ENCODE measurements around the gene AXL.
"Not testable (repeated sequence)": the region's sequence is repeated elsewhere in the genome, so short reads cannot be mapped to it uniquely, and the experiment has no call there.

AXL gene

GRCh38 chr19:41206926-41207750, 11.9 kb upstream of the AXL start:
- DNase-seq = no peak

GRCh38 chr19:41214161-41214560, 4.9 kb upstream of the AXL start:
- no peak for DNase-seq

DNA sequence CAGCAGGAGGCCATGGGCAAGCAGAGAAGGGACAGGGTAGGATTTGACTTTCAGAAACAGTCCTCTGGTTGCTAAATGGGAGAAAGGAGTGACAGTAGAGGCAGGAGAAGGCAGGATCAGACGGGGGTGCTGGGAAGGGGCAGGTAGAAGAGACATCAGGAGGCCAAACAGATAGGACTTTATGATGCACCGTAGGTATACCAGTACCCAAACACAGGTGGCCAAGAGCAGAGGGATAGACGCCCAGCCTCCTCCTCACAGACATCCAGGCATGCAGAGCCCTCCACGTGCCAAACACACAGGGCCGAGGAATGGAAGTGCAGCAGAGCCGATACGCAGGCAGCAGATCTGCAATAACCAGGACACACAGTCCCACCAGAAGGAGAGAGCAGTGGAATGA, 1.3 kb upstream of the AXL start:
- no peak for DNase-seq

DNA sequence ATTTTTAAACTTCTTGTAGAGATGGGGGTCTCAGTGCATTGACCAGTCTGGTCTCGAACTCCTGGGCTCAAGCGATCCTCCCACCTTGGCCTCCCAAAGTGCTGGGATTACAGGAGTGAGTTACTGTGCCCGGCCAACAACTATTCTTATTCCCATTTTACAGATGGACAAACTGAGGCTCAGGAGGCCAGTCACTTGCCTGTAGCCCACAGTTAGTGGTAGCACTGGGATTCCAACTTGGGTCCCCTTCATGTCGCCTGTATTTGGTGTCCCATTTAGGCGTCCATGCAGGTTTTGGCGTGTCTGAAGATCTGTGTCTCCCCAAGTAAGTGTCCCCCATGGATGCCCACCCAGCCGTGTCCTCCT, 791 bp upstream of the AXL start:
- no peak for DNase-seq

DNA sequence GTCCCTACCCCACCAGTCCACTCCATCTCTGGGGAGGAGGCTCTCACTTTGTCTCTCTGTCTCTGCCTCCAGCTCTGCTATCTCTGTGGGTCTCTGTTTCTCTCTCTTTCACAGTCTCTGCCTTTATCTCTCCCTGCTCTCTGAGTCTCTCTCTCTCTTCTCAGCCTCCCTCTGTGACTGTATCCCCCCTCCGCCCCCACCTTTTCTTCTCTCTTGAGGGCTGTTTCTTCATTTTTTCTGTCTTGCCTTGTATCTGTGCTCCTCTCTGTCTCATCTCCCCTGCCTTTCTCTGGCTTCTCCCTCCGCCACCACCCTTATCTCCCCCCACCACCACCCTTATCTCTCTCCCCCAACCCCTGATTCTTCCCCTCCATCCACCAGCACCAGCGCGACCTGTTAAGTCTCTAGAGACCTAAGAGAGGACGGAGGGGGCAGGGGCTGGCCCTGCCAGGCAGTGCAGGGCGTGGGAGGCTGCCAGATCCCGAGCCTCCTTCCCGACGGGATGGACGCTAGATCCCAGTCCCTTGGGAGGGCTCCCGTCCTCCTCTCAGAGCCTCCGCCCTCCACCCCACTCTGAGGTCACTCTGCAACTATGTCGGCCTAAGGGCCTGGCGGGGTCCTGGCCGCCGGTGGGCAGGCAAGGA, 1.0 kb downstream of the AXL start:
- no peak for DNase-seq

DNA sequence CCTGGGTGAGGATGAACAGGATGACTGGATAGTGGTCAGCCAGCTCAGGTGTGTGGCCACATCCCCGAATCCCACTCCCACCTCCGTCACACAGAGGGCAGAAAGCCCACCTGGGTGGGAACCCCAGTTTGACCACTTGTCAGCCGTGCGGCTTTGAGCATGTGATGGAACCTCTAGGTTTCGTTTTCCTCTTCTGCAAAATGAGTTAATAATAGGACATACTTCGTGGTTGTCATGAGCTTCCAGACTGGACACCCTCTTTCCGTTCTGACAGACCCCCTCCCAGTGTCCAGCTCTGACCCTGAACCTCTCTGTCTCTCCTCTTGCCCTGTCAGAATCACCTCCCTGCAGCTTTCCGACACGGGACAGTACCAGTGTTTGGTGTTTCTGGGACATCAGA, 1.8 kb downstream of the AXL start:
- DNase-seq = no peak

DNA sequence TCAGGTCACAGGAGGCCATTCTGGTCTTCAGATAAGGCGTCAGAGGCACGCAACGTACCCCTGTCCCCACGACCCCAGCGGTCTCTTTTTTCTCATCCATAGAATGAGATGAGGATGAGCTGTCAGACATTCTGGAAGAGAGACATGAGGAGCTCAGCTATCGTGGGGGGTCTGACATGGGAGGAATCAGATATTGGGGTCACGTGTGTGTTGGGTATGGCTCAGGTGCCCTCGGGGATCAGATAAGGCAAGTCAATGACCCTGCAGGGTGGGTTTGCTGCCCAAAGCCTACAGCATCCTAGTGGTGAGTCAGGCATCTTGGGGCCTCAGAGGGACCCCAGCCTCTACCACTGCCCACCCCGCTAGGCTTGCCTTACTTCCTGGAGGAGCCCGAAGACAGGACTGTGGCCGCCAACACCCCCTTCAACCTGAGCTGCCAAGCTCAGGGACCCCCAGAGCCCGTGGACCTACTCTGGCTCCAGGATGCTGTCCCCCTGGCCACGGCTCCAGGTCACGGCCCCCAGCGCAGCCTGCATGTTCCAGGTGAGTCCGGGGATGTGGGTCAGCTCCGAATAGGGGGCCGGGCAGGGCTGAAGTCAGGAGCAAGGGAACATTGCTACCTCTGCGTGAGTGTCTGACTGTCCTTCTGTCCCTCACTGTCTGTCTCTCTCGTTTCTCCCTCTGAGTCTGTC, 2.6 kb downstream of the AXL start:
- no peak for DNase-seq

DNA sequence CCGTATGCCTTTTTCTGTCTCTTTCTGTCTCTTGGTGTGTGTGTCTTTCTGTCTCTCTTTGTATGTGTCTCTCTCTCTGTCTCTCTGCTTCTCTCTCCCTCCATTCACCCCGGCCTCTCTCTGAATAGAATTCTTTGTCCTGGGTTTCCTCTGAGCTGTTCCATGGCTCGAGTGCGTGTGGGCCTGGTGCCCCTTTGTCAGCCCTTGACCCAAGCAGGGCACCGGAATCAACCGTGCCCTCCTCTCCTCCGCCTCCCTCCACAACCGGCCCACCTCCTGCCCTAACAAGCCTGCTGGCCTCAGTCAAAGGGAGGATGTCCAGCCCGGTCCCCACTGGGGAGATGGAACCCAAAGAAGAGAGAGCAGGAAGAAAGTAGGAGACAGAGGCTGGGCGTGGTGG, 3.2 kb downstream of the AXL start:
- no peak for DNase-seq

DNA sequence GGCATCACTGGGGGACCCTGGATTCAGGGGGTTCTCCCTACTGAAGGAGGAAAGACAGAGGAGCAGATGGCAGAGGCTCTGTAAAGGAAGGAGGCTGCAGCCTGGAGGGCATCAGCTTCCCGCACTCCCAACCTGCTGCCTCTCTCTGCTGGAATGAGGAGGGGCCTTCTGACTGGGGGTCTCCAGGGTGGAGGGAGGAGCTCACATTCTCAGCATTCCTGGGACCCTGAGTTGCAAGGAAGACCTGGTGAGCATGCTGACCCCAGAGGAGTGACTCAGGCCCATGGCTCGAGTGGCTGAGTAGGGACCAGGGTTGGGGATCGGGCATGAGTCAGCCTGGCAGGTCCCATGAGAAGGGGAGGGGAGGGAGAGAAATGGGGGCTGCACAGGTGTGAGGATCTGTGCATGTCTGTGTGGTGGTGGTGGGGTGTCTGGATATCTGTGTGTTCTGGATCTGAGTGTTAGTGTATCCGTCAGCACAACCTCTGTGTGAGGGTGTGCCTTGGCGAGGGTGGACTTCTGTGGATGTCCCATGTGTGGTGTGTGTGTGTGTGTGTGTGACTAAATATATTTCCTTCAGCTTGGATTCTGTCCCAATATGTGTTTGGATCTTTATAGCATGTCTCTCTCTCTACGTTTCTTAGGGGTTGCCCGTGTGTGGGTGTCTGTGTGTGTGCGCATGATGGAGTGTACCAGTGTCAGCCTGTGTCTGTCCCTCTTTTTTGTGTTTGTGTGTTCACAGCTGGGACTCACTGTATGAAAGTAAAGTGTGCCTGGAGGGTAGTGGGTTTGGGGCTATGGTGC, 4.6 kb downstream of the AXL start:
- DNase-seq = no peak

DNA sequence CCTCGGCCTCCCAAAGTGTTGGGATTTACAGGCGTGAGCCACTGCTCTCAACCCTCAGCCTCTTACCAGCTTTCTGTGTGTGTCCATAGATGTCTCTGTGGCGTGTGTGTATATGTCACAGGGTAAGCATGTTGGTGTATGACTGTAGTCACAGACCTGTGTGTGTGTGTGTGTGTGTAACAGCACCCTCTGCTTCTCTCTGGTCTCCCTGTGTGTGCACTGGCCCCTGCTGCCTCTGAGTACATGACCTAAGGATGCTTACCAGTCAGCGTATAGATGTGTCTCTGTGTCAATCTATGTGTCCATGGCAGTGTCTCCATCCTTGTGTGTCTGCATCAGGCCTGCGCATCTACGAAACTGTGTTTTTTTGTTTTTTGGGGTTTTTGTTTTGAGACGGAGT, 5.6 kb downstream of the AXL start:
- DNase-seq = no peak

DNA sequence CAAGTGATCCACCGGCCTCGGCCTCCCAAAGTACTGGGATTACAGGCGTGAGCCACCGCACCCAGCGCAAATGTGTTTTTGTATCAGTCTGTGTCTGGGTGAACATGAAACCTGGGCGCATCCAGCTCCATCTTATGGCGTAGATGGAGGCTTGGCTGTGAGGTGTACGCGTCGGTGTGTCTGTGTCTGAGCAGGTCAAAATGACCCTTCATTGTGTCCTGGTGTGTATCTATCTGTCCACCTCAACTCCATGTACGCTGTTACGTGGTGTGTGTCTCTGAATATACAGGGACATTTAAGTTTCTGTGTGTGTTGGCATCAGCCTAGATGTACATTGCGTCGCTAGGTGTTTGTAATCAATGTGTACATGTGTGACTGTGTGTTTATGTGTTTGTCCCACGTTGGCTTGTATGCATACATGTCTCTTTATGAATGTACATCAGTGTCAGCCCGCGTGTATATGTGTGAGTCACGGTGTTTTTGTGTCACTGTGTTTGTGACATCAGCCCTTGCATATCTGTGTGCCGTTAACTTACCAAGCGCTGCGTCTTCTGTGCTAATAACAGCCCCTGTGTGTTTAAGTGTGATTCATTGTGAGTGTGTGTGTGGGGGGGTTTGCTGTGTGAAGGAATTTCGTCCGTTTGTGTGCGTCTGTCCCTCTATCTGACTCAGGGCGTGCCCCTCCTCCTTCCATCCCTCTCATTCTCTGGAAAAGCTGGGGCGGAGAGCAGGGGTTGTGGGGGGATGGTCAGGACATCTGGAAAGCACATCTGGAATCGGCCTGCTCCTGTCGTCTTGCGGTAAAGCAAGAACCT, 6.4 kb downstream of the AXL start:
- DNase-seq = no peak

DNA sequence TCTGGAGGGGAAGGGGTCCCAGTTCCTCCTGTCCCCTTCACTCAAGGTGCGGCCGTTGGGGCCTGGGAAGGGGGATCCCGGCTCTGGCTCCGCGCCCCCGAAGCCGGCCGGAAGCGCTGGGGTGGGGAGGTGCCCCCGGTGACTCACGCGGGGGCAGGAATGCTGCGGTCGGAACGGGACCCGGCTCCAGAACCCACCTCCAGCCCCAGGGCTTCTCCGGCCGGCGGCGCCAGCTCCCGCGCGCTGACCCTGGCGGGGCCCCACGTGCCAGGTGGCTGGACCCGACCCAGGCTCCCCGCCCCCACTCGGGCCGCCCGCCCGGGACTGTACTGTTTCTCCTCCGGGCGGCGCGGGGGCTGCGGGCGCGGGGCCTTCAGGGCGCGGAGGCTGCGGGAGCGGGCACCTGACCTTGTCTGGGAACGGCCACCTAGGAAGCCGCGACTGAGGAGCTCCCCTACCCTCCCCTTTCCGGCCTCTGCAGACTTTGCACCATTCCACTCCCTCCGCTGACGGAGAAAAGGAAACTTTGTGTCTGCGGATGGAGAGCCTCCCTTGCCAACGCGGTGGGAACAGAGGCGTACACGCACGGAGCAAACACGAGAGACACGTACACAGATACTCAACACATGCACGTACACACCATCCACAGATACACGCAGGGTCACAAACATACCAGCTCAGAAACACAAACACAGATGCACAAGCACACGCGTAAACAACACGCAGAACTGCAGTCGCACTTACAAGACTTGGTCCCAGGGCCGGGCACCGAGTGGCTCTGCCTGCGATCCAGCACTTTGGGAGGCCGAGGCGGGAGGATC, 7.2 kb downstream of the AXL start:
- no peak for DNase-seq

DNA sequence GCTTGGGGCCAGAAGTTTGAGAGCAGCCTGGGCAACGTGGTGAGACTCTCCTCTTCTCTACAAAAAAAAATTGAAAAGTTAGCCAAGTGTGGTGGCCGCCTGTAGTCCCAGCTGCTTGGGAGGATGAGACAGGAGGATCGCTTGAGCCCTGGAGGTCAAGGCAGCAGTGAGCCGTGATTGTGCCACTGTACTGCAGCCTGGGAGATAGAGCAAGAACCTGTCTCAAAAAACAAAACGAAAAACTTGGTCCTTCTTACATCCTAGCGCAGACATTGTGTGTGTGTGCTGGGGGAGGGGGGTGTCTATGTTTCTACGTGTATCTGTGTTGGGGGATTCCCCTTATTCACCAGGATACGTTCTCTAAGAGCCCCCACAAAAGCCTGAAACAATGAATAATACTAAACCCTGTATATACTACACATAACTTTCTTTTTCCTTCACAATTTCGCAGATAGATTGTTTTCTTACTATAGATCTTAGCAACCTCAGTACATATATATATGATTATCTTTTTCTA, 7.9 kb downstream of the AXL start:
- no peak for DNase-seq

DNA sequence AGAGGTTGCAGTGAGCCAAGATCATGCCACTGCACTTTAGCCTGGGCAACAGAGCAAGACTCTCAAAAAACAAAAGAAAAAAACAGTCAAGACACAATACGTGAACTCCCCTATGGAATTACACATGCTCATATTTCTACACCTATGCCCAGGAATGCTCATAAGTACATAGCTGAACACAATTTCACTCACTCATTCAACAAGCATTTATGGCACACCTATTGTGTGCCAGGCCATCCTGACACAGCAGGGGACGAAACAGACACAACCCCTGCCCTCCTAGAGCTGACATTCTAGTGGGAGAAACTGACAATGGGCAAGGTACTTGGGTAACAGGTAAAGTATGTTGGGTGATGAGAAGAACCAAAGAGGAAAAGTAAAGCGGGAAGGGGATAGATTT, 9.5 kb downstream of the AXL start:
- DNase-seq = no peak

DNA sequence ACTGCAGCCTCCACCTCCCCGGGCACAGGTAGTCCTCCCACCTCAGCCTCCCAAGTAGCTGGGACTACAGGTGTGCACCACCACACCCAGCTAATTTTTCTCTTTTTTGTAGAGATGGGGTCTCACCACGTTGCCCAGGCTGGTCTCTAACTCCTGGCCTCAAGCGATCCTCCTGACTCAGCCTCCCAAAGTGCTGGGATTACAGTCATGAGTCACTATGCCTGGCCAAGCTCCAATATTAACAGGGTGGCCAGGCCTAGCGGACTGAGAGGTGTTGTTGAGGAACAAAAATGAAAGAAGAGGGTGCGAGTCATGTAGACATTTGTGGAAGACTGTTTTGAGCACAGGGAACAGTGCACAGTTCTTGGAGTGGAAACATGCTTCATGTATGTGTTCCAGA, 10.3 kb downstream of the AXL start:
- DNase-seq = not testable (repeated sequence)

- no peak for DNase-seq
Observed at GRCh38 chr19:41230067-41230857, 11.2 kb downstream of the AXL start.

DNA sequence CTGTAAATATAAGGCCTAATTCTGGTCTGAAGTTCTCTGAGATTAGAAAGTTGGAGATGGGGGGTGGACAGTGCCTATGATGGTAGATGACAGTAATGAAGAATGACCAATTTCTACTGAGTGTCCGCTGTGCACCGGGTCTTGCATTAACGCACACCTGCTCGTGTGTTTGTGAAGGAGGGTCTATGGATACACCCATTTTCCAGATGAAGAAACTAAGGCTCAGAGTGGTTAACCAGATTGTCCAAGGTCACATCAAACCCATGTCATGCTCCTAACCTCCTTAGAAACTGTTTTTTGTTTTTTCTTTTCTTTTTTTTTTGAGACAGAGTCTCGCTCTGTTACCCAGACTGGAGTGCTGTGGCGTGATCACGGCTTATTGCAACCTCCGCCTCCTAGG, 13.7 kb downstream of the AXL start:
- DNase-seq = no peak

- no peak for DNase-seq
Observed at GRCh38 chr19:41233748-41234240, 14.8 kb downstream of the AXL start.

DNA sequence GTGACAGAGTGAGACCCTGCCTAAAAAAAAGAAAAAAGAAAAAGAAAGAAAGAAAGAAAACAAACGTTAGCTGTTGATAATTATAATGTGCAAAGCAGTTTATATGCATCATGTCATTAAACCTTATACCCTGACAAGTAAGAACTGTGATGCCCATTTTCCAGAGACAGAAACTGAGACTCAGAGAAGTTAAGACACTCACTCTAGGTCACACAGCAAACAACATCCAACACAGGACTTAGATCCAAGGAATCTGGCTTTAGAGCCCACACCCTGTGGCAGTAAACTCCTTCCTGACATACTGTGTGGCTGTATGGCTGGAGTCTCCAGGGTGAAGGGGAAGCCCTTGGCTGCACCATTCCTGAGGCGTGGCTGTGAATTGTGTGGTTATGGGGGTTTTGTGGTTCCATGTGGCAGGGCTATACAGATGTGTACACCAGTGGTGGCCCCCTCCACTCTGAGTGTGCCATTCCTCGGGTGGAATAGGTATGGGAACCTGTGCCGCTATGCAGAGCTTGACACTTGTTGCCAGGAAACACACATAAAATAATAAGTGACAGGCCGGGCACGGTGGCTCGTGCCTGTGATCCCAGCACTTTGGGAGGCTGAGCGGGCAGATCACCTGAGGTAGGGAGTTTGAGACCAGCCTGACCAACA, 15.6 kb downstream of the AXL start:
- no peak for DNase-seq

DNA sequence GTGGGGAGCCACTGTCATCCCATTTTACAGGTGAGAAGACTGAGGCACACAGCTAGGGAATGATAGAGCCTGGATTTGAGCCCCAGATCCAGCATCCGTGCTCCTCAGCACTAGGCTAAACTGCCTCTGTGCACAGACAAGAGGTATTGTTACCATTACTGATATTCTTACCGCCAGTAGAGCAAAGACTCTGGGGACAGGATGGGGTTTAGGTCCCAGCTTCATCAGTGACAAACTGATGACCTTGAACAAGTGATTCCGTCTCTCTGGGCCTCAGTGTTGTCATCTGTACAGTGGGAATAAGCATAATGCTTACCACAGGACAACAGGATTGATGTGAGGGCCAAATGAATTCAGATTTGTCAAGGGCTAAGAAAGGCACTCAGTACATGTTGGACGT, 16.5 kb downstream of the AXL start:
- DNase-seq = no peak

Measured in DMS 273 treated with DMSO at 0.1 percent for 48 hours (cell line).